IPS-11a (cell line): ENCODE data around the gene ACVR2A.

Experiments used
- H3K4me3 ChIP-seq: one replicate; pipeline ENCODE4 v1.5.1; 2013; ENCODE audit warnings: low read depth, low read length, control low read depth

The ACVR2A gene

GRCh38 chr2:147844697-147845410 is at the start of gene ACVR2A:
Gene ACVR2A (plus strand): TSS chr2:147845029. CDS start chr2:147845153, 124 bp downstream.
- H3K4me3 ChIP-seq: peak within 1 kb of the TSS; percentile 88

GRCh38 chr2:147800316-147800715 is 44.5 kb upstream of the ACVR2A start:
- H3K4me3 ChIP-seq: no peak overlapping the region

GRCh38 chr2:147806846-147807245 is 38.0 kb upstream of the ACVR2A start:
- no peak overlapping the region for H3K4me3 ChIP-seq

- H3K4me3 ChIP-seq: no peak overlapping the region
Observed at GRCh38 chr2:147808520-147808919, 36.3 kb upstream of the ACVR2A start.

- H3K4me3 ChIP-seq: no peak overlapping the region
Observed at GRCh38 chr2:147810883-147811765, 33.7 kb upstream of the ACVR2A start.

- no peak overlapping the region for H3K4me3 ChIP-seq
Observed at GRCh38 chr2:147818741-147819140, 26.1 kb upstream of the ACVR2A start.

GRCh38 chr2:147824620-147825019 is 20.2 kb upstream of the ACVR2A start:
- H3K4me3 ChIP-seq: no peak overlapping the region

GRCh38 chr2:147826278-147827087 is 18.3 kb upstream of the ACVR2A start:
- H3K4me3 ChIP-seq: no peak overlapping the region

GRCh38 chr2:147827088-147827375 is 17.8 kb upstream of the ACVR2A start:
- no peak overlapping the region for H3K4me3 ChIP-seq

GRCh38 chr2:147829106-147829505 is 15.7 kb upstream of the ACVR2A start:
- no peak overlapping the region for H3K4me3 ChIP-seq

- H3K4me3 ChIP-seq: no peak overlapping the region
Observed at GRCh38 chr2:147836099-147836498, 8.7 kb upstream of the ACVR2A start.

- peak overlapping the region; percentile 79 for H3K4me3 ChIP-seq
Observed at GRCh38 chr2:147843391-147843863, 1.4 kb upstream of the ACVR2A start.

GRCh38 chr2:147843864-147844696 is 749 bp upstream of the ACVR2A start:
- peak overlapping the region; percentile 88 for H3K4me3 ChIP-seq

GRCh38 chr2:147845411-147845971 is 662 bp downstream of the ACVR2A start:
- H3K4me3 ChIP-seq: peak overlapping the region; percentile 88

- no peak overlapping the region for H3K4me3 ChIP-seq
Observed at GRCh38 chr2:147846412-147847081, 1.7 kb downstream of the ACVR2A start.

GRCh38 chr2:147847746-147848391 is 3.0 kb downstream of the ACVR2A start:
- H3K4me3 ChIP-seq: no peak overlapping the region

GRCh38 chr2:147850838-147851237 is 6.0 kb downstream of the ACVR2A start:
- H3K4me3 ChIP-seq: no peak overlapping the region

GRCh38 chr2:147851244-147851930 is 6.6 kb downstream of the ACVR2A start:
- no peak overlapping the region for H3K4me3 ChIP-seq
